BJ (cell line): Measurements from ENCODE around the gene KCNT2. TPM values are rescaled to one million over a fixed set of nuclear protein-coding genes. Genes with fewer than 3 reads are reported as not detected.

Experiments used
- CTCF ChIA-PET: fragments of 350-600 bp; formaldehyde crosslinking; extraction: SDS; loops from one replicate; lab custom pipeline; 2021; ENCODE audit warnings: antibody characterized with exemption, inconsistent platforms; lab: Yijun Ruan, JAX
- POLR2A ChIA-PET: fragments of 300-600 bp; sonication (Branson Sonifier 250); formaldehyde crosslinking; extraction: SDS; loops from one replicate; lab custom pipeline; 2021; ENCODE audit warnings: antibody characterized with exemption; lab: Charles Lee
- DNase-seq: peaks from one replicate; pipeline ENCODE4 v3.0.0-alpha.2; 2011; ENCODE audit warnings: low read depth
- H3K27me3 ChIP-seq: 2 replicates; pipeline ENCODE4 v1.6.0; 2011; ENCODE audit warnings: low read length; ENCODE audit not compliant: control insufficient read depth, insufficient read depth
- H3K36me3 ChIP-seq: 2 replicates; pipeline ENCODE4 v1.5.1; 2011; ENCODE audit warnings: low read length; ENCODE audit not compliant: control insufficient read depth, insufficient read depth
- H3K4me3 ChIP-seq: 2 replicates; pipeline ENCODE4 v1.5.1; 2011; ENCODE audit warnings: low read depth, mild to moderate bottlenecking, control low read depth, low read length
- CTCF ChIP-seq: IDR thresholded peaks from 2 replicates; pipeline ENCODE4 v1.5.1; 2011; ENCODE audit warnings: low read depth, mild to moderate bottlenecking, control low read depth, inconsistent platforms, low read length, moderate library complexity; ENCODE audit not compliant: insufficient read depth
- polyA plus RNA-seq: library from polyadenylated mRNA; depleted of rRNA; stranded (reverse); fragments of >200 nt; gene quantifications from 2 replicates; pipeline ENCODE4 v1.2.3, GENCODE V29; 2011

The KCNT2 gene
- polyA plus RNA-seq, 1 experiment = 0.66 TPM

GRCh38 chr1:196466654-196467053 is 141.6 kb downstream of the KCNT2 start:
- Histone ChIP-seq H3K36me3 (no peaks in the 10 kb centered on the region), H3K4me3 (no peak overlapping the region), H3K27me3 (no peaks in the 10 kb centered on the region)
- TF ChIP-seq CTCF = no peak
- POLR2A ChIA-PET = no interaction called here
- CTCF ChIA-PET = no interaction called here
- no peak for DNase-seq

GRCh38 chr1:196466166-196466565 is 142.1 kb downstream of the KCNT2 start:
- ChIA-PET CTCF (no interaction called here), POLR2A (no interaction called here)
- H3K27me3 ChIP-seq = no peaks in the 10 kb centered on the region
- no peak for TF ChIP-seq CTCF
- no peak overlapping the region for H3K4me3 ChIP-seq
- DNase-seq = no peak
- H3K36me3 ChIP-seq = no peaks in the 10 kb centered on the region

- H3K27me3 ChIP-seq = no peaks in the 10 kb centered on the region
- ChIA-PET CTCF (no interaction called here), POLR2A (no interaction called here)
- H3K36me3 ChIP-seq = no peaks in the 10 kb centered on the region
- no peak overlapping the region for H3K4me3 ChIP-seq
- no peak for TF ChIP-seq CTCF
- peak; percentile 39 for DNase-seq
These were observed 143.7 kb downstream of the KCNT2 start for GRCh38 chr1:196464480-196464941.

GRCh38 chr1:196462086-196462485 is 146.2 kb downstream of the KCNT2 start:
- TF ChIP-seq CTCF = no peak
- Histone ChIP-seq H3K27me3 (no peaks in the 10 kb centered on the region), H3K36me3 (no peaks in the 10 kb centered on the region), H3K4me3 (no peak overlapping the region)
- no peak for DNase-seq
- CTCF ChIA-PET = no interaction called here
- POLR2A ChIA-PET = no interaction called here

GRCh38 chr1:196461521-196461920 is 146.7 kb downstream of the KCNT2 start:
- Histone ChIP-seq H3K36me3 (no peaks in the 10 kb centered on the region), H3K4me3 (no peak overlapping the region), H3K27me3 (no peaks in the 10 kb centered on the region)
- ChIA-PET POLR2A (no interaction called here), CTCF (interaction anchor here (1.0 kb wide), 1 partner anchor 10 kb away, joined by 3 read pairs; no protein-coding TSS in a partner anchor)
- no peak for TF ChIP-seq CTCF
- no peak for DNase-seq
